CD4-positive, CD25-positive, alpha-beta regulatory T cell (primary cell): ENCODE data around the gene SPINDOC. TPM values are rescaled to one million over a fixed set of nuclear protein-coding genes. Genes with fewer than 3 reads are reported as not detected.
A peak's percentile ranks its signal among the peaks of the same experiment; 100 is the strongest.

Experiments used
- ATAC-seq, 2 donors: fragments of 150-1000 bp; cut with Tn5 transposase; one replicate each; pipeline ENCODE4 v1.10.0; 2021; ENCODE audit warnings: low read depth in 2 of 2, moderate number of reproducible peaks in 2 of 2, moderate library complexity in 1 of 2
- DNase-seq, 3 donors: peaks; one replicate each; pipeline versions ENCODE4 v3.0.0 to v3.0.0-alpha.2; 2012 to 2022; ENCODE audit warnings: mixed read lengths in 1 of 3
- H3K27ac ChIP-seq: one replicate; pipeline ENCODE4 v1.7.0; 2013; ENCODE audit warnings: mild to moderate bottlenecking, low read length; ENCODE audit not compliant: insufficient read depth, poor library complexity, severe bottlenecking
- H3K27me3 ChIP-seq: one replicate; pipeline ENCODE4 v1.7.0; 2013; ENCODE audit warnings: low read length; ENCODE audit not compliant: control insufficient read depth, insufficient read depth
- H3K36me3 ChIP-seq: one replicate; pipeline ENCODE4 v1.7.0; 2013; ENCODE audit warnings: mild to moderate bottlenecking, low read length, moderate library complexity; ENCODE audit not compliant: control insufficient read depth, insufficient read depth
- H3K4me1 ChIP-seq: 2 replicates; pipeline ENCODE4 v1.7.0; 2013; ENCODE audit warnings: mild to moderate bottlenecking, low read length; ENCODE audit not compliant: insufficient read depth, control insufficient read depth, poor library complexity, severe bottlenecking
- H3K4me3 ChIP-seq: one replicate; pipeline ENCODE4 v1.7.0; 2013; ENCODE audit warnings: low read depth, mild to moderate bottlenecking, low read length, moderate library complexity
- H3K9me3 ChIP-seq, 2 experiments: 1 replicate in 1 of 2; 2 replicates in 1 of 2; pipeline ENCODE4 v1.7.0; 2013; ENCODE audit warnings: low read length in 2 of 2, mild to moderate bottlenecking in 1 of 2, moderate library complexity in 1 of 2; ENCODE audit not compliant: control insufficient read depth in 2 of 2
- H3K27ac Mint-ChIP-seq, 3 donors: one replicate each; pipeline ENCODE4 v1.8.0; 2020 to 2022; ENCODE audit warnings: mild to moderate bottlenecking in 3 of 3, mixed read lengths in 3 of 3, moderate library complexity in 2 of 3
- H3K27me3 Mint-ChIP-seq: one replicate; pipeline ENCODE4 v1.8.0; 2022; ENCODE audit warnings: mild to moderate bottlenecking, mixed read lengths
- H3K36me3 Mint-ChIP-seq: one replicate; pipeline ENCODE4 v1.8.0; 2020; ENCODE audit warnings: mixed read lengths
- H3K4me1 Mint-ChIP-seq, 4 donors: one replicate each; pipeline ENCODE4 v1.8.0; 2020 to 2022; ENCODE audit warnings: mixed read lengths in 4 of 4, mild to moderate bottlenecking in 1 of 4
- H3K4me3 Mint-ChIP-seq, 4 donors: one replicate each; pipeline ENCODE4 v1.8.0; 2020 to 2022; ENCODE audit warnings: mild to moderate bottlenecking in 4 of 4, mixed read lengths in 4 of 4, moderate library complexity in 3 of 4
- H3K9me3 Mint-ChIP-seq, 7 donors: one replicate each; pipeline ENCODE4 v1.8.0; 2020 to 2022; ENCODE audit warnings: mixed read lengths in 7 of 7, mild to moderate bottlenecking in 3 of 7, moderate library complexity in 2 of 7
- polyA plus RNA-seq, 4 donors: library from polyadenylated mRNA; unstranded; fragments of 300-500 nt; fragmentation: Illumina TruSeq; gene quantifications; one replicate each; pipeline ENCODE4 v1.2.3, GENCODE V29; 2021
- total RNA-seq: library from RNA; stranded (reverse); gene quantifications from one replicate; pipeline ENCODE4 v1.2.3, GENCODE V29; 2022

Gene SPINDOC
- total and polyA plus RNA-seq, 5 donors from 2014 or later, result 0.41 to 11.1 (median 0.75) TPM

- Mint-ChIP-seq H3K4me1 (peaks cover 0 to 17% (median 8%) of the 10 kb centered on the region in 4 donors), H3K27me3 (peaks cover 30% of the 10 kb centered on the region), H3K4me3 (peak overlapping the region; percentile 88 to 100 (median 95)), H3K36me3 (no peaks in the 10 kb centered on the region), H3K27ac (peak overlapping the region; percentile 63 to 96 (median 91)), H3K9me3 (peaks cover 0 to 3% (median 0%) of the 10 kb centered on the region in 7 donors)
- DNase-seq, result no peak
- ATAC-seq, result peak in 1 of 2 donors; percentile 20
- H3K27me3 ChIP-seq, result peaks cover 5% of the 10 kb centered on the region
- H3K4me1 ChIP-seq, result peaks cover 17% of the 10 kb centered on the region
- no peaks in the 10 kb centered on the region for H3K36me3 ChIP-seq
- H3K4me3 ChIP-seq, result peak overlapping the region; percentile 79
- H3K9me3 ChIP-seq, result no peaks in the 10 kb centered on the region
- H3K27ac ChIP-seq, result no peak overlapping the region
These were observed 46.0 kb upstream of the SPINDOC start for GRCh38 chr11:63767267-63767564.

GRCh38 chr11:63767565-63768236, 45.6 kb upstream of the SPINDOC start:
- Histone ChIP-seq H3K9me3 (no peaks in the 10 kb centered on the region), H3K27ac (no peak overlapping the region), H3K36me3 (no peaks in the 10 kb centered on the region), H3K4me3 (peak overlapping the region; percentile 79), H3K27me3 (peaks cover 5% of the 10 kb centered on the region), H3K4me1 (peaks cover 17% of the 10 kb centered on the region)
- Mint-ChIP-seq H3K36me3 (no peaks in the 10 kb centered on the region), H3K4me3 (peak overlapping the region; percentile 88 to 100 (median 95)), H3K9me3 (peaks cover 0 to 3% (median 0%) of the 10 kb centered on the region in 7 donors), H3K4me1 (peaks cover 0 to 17% (median 8%) of the 10 kb centered on the region in 4 donors), H3K27ac (peak overlapping the region; percentile 86 to 96 (median 91)), H3K27me3 (peaks cover 35% of the 10 kb centered on the region)
- peak in 1 of 2 donors; percentile 23 for ATAC-seq
- peak; percentile 35 to 70 (median 39) for DNase-seq

GRCh38 chr11:63768237-63769041, 44.8 kb upstream of the SPINDOC start, which contains the start of gene ZFTA:
TSS of gene ZFTA (minus strand) at chr11:63768775. CDS start at chr11:63768622, 153 bp downstream.
- Mint-ChIP-seq H3K9me3 (peaks cover 0 to 3% (median 0%) of the 10 kb centered on the region in 7 donors), H3K27me3 (peaks cover 39% of the 10 kb centered on the region), H3K27ac (peak within 1 kb of the TSS; percentile 86 to 96 (median 91)), H3K4me3 (peak within 1 kb of the TSS; percentile 88 to 100 (median 95)), H3K36me3 (no peaks in the 10 kb centered on the region), H3K4me1 (peaks cover 0 to 17% (median 8%) of the 10 kb centered on the region in 4 donors)
- peaks cover 5% of the 10 kb centered on the region for H3K27me3 ChIP-seq
- DNase-seq (peak; percentile 42 to 57 (median 51)), ATAC-seq (peak; percentile 63 to 70)
- H3K9me3 ChIP-seq, result no peaks in the 10 kb centered on the region
- H3K36me3 ChIP-seq, result no peaks in the 10 kb centered on the region
- H3K27ac ChIP-seq, result no peak within 1 kb of the TSS
- H3K4me3 ChIP-seq, result peak within 1 kb of the TSS; percentile 79
- H3K4me1 ChIP-seq, result peaks cover 17% of the 10 kb centered on the region

GRCh38 chr11:63769042-63769713, 44.1 kb upstream of the SPINDOC start:
- H3K9me3 ChIP-seq, result no peaks in the 10 kb centered on the region
- H3K27ac ChIP-seq, result no peak overlapping the region
- peaks cover 0 to 17% (median 8%) of the 10 kb centered on the region in 4 donors for H3K4me1 Mint-ChIP-seq
- no peaks in the 10 kb centered on the region for H3K36me3 ChIP-seq
- peak in 1 of 2 donors; percentile 13 for ATAC-seq
- DNase-seq, result peak in 2 of 3 donors; percentile 17 to 19
- peaks cover 17% of the 10 kb centered on the region for H3K4me1 ChIP-seq
- no peaks in the 10 kb centered on the region for H3K36me3 Mint-ChIP-seq
- peaks cover 47% of the 10 kb centered on the region for H3K27me3 Mint-ChIP-seq
- peaks cover 0 to 3% (median 0%) of the 10 kb centered on the region in 7 donors for H3K9me3 Mint-ChIP-seq
- no peak overlapping the region for H3K27ac Mint-ChIP-seq
- H3K4me3 Mint-ChIP-seq, result no peak overlapping the region
- no peak overlapping the region for H3K4me3 ChIP-seq
- H3K27me3 ChIP-seq, result peaks cover 5% of the 10 kb centered on the region

- Histone ChIP-seq H3K27me3 (peaks cover 5% of the 10 kb centered on the region), H3K4me1 (peaks cover 17% of the 10 kb centered on the region), H3K36me3 (no peaks in the 10 kb centered on the region), H3K4me3 (no peak overlapping the region), H3K27ac (no peak overlapping the region), H3K9me3 (no peaks in the 10 kb centered on the region)
- H3K27ac Mint-ChIP-seq, result no peak overlapping the region
- peaks cover 0 to 3% (median 0%) of the 10 kb centered on the region in 7 donors for H3K9me3 Mint-ChIP-seq
- ATAC-seq (no peak), DNase-seq (no peak)
- no peaks in the 10 kb centered on the region for H3K36me3 Mint-ChIP-seq
- H3K4me1 Mint-ChIP-seq, result peaks cover 0 to 17% (median 8%) of the 10 kb centered on the region in 4 donors
- H3K27me3 Mint-ChIP-seq, result peaks cover 48% of the 10 kb centered on the region
- peak overlapping the region; percentile 72 to 87 (median 74) for H3K4me3 Mint-ChIP-seq
These were observed 43.4 kb upstream of the SPINDOC start for GRCh38 chr11:63769714-63770455.

GRCh38 chr11:63770763-63771162, 42.5 kb upstream of the SPINDOC start:
- no peaks in the 10 kb centered on the region for H3K36me3 Mint-ChIP-seq
- peaks cover 0 to 17% (median 8%) of the 10 kb centered on the region in 4 donors for H3K4me1 Mint-ChIP-seq
- no peak for DNase-seq
- Histone ChIP-seq H3K36me3 (no peaks in the 10 kb centered on the region), H3K4me3 (no peak overlapping the region), H3K9me3 (no peaks in the 10 kb centered on the region), H3K27me3 (peaks cover 5% of the 10 kb centered on the region), H3K27ac (no peak overlapping the region), H3K4me1 (peaks cover 17% of the 10 kb centered on the region)
- H3K9me3 Mint-ChIP-seq, result peaks cover 0 to 3% (median 0%) of the 10 kb centered on the region in 7 donors
- peak overlapping the region in 2 of 4 donors; percentile 73 to 79 for H3K4me3 Mint-ChIP-seq
- no peak for ATAC-seq
- H3K27ac Mint-ChIP-seq, result no peak overlapping the region
- peaks cover 48% of the 10 kb centered on the region for H3K27me3 Mint-ChIP-seq
